Embryonic facial prominence (tissue), 1 donor: ENCODE data around the gene MVK.

ENCODE experiments used
- DNase-seq: peaks from one replicate; pipeline ENCODE4 v3.0.0-alpha.2; 2016; ENCODE audit errors: extremely low spot score

Gene MVK

DNA sequence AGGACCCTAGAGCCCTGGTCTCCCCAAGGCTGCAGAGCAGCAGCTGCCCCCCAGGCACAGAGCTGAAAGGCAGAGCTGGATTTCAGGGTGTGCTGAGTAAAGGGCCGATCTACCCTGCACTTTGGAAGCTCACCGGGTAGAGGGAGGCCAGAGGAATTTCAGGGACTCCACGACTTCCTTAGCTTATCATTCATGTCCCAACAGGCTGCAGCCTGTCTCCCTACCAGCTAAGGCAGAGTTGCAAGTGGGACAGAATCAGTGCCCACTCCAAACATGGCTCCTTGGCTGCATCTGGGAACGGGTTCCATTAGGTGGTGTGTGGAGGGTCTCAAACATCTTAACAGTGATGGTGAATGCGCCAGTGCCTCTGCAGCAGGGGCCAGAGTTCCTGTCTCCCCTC is 27.8 kb upstream of the MVK start:
- DNase-seq, result no peak

DNA sequence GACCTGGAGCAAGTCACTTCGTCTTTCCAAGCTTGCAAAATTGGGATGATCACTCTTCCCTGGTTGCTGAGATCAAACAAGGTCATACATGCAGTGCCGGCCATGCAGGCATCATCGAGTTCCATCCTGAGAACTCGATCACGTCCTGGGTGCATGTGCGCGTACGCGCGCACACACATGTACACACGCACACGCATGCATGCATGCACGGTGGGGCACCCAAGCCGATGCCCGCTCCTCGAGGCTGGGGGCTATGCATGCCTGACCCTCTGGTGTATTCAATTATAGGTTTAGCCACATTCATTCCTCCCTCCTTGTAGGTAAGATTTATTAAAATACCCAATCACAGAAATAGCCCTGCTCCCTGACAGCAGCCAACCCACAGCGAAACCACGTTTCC is 26.3 kb upstream of the MVK start:
- DNase-seq, result no peak

DNA sequence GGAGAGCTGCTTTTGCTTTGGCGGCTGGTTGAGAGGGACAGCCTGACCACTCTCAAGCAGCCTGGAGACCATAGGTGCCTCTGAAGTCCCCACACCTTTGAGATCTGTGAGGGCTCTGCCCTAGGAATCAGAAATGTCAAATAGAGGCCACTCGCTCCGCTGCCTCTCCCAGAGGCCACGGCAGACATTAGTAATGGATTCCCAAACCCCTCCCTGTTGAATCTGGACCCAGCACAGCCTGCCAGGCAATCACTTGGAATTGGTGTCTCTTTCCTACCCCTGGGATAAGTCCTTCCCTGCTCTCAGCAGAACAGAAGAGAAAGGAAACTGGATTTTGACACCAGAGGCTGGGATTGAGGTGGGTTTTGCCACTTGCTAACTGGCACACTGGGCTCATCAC is 25.3 kb upstream of the MVK start:
- no peak for DNase-seq

DNA sequence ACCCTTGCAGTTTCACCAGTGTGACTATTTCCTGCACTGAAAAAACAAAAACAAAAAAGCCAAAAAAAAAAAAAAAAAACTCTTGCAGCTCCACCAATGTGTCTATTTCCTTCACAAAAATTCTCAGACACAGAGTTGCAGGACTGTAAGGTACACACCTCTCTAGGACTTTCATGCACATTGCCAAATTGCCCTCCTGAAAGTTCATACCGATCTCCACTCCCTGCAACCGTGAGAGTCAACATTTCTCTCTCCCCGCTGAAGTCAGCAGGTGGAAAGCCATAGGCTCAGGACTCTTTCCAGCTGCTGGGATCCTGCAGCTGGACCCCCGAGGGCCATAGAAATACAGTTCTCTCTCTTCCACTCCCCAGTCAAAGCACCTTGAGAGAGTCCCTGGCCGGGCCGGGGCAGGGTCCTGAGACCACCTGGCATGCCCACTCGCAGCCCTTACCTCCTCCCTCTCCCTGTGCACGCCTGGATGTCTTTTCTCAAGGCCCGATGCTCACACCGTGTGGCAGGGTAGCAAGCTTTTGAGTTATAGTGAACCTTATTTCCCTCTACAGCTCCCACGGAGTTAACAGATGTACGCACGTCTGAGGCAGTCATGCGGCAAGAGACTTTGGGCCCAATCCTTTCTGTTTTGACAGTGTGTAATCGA is 23.9 kb upstream of the MVK start:
- no peak for DNase-seq

DNA sequence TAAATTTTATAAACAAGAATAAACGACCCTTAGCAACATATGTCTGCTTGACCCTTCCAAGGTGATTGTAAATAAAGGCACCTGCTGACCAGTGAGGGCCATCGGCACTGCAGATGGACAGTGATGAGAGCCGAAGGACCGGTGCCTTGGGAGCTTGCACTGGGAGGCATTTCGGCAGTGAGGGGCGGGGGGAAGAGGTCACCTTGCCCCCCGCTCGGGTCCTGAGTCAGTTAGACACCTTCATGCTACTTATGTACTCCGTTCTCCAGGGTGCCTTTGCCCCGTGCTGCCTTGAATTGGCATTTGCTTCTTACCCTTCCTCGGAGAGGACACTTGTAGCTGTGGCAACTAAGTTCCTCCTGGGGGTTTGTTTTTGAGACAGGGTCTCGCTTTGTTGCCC is 23.3 kb upstream of the MVK start:
- no peak for DNase-seq

DNA sequence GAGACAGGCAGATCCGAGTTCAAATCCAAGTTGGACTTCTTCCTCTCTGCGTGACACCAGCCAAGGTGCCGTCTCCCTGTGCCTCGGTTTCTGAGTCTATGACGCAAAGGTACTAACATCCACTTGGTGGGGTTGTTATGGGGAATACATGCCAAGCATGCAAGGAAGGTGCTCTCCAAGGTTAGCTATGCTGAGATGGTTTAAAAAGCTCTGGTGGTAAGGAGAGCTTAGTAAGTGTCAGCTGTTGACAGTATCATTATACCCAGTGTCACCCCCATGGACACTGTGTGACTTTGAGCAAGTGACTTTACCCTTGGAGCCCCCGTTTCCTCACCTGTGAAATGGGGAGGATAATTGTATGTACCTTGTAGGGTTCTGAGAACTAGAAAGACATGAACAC is 22.5 kb upstream of the MVK start:
- DNase-seq, result no peak

DNA sequence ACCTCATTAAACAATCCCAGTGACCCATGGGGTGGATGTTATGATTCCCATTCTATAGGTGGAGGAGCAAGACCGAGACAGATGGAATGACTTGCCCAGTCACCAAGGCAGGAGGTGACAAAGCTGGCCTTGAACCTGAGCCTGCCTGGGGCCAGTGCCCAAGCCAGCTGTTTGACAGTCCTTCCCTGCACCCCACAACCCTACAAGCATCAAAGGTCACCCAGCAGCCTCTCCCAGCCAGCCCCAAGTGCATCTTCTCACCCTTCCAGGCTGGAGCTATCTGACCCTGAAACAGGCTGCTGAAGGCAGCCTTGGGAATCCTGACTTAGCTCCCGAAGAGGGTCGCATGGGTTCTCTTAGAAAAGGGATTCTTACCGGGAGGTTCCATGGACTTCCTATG is 20.6 kb upstream of the MVK start:
- no peak for DNase-seq

DNA sequence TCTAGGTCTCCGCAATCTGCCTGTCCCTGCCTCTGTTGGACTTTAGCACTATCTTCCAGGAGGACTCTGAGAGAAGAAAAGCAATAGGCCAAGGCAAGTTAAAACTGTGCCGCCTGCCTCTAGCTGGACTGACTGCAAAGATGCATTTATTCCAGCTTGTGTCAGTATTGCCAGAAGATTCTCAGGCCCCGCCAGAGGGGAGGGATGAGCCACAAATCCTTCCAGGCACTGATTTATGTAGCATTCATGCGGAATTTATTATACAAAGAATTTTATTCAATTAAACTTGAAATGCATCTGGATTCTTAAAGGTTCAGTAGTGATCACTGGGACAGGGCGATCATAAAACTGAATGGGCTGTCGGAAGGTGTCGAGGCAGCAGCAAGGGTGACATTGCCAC is 20.1 kb upstream of the MVK start:
- no peak for DNase-seq

DNA sequence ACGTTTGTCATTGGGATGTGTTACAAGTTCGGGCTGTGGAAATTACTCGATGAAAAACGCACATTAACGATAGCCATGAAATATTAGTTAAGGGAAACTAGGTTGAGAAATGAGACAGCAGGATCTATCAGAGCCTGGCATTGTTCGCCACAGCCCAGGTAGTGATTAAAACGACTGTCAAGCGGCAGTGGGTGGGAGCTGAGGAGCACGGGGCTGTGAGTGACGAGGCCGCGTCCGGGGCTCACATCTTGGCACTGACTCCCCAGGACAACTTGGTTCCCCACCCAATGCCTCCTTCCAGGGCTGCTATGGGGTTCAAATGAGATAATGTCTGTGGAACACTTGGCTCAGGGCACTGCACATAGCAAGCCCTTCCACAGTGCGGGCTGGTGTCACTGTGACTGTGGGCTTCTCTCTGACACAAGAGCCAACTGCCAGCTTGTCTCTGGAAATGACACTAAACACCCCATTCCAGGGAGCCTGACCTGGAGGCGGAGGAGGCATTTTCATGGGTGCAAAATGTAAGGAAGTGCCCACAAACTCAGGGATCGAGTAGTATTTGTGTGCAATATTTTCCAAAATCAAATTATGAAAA is 19.6 kb upstream of the MVK start:
- DNase-seq, result no peak

DNA sequence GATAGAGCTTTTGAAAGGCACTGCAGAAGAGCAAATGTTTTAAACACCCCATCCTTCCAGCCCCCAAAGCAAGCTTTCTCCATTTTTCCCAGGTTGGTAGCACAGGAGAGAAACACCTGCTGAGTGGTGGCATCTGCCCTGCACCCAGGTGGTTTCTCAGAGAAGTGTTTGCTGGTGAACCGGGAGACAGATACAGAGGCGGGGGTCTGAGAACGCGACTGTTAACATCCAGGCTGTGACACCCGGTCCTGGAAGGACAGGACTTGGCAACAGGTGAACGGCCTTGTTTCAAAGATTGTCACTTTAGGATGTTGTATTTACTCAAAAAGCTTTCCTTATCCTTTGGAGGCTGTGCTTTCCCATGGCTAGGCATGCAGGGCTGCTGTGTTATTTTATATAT is 18.8 kb upstream of the MVK start:
- no peak for DNase-seq

DNA sequence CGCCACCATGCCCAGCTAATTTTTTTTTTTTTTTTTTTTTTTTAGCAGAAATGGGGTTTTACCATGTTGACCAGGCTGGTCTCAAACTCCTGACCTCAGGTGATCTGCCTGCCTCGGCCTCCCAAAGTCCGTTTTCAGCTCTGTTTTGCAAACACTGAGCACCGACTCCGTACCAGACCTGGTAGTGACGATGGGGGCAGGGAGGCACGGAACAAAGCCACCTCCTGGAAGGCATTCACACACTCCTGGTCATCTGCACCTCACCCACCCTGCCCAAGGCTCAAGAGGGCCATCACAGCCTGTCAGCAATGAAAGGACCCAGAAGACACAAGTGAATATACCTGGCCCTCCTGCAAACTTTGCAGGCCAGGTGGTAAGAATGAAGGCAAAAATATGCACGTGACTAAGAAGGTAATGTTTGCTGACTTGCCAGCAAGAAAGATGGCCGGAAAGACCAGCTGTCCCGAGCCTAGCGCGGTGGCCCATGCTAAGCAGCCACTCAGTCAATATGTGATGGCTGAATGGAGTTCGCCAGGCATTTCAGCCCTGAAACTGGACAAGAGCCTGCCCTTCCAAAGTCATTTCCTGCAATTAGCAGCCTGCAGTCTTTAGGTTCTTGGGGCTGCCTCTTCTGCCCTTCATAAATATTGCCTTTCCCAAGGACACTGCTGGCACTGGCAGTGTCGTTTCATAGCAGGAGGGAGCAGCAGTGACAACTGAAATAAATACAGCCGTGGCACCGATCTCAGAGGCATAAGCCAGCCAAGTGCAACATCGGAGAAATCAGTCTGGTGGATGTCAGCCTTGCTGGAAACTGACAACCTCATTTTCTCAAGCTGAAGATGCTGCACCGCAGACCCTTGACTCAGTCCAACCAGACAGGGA is 17.9 kb upstream of the MVK start:
- DNase-seq, result no peak

DNA sequence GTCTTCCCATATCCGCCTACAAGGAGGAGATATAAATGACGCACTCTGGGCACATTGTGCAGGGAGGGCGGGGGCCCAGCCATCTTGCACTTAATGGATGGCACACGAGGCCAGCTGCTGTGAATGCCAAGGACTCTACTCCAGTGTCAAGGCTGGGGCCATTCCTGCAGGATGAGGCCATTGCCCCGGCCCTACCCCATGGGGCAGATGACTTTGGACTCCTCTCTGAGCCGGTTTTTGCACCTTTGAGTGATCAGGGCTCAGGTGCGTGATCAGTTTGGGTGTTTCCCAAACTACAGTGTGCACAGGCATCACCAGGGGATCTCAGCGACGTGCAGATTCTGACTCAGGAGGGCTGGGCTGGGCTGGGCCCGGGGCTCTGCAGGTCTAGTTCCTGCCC is 16.4 kb upstream of the MVK start:
- no peak for DNase-seq

DNA sequence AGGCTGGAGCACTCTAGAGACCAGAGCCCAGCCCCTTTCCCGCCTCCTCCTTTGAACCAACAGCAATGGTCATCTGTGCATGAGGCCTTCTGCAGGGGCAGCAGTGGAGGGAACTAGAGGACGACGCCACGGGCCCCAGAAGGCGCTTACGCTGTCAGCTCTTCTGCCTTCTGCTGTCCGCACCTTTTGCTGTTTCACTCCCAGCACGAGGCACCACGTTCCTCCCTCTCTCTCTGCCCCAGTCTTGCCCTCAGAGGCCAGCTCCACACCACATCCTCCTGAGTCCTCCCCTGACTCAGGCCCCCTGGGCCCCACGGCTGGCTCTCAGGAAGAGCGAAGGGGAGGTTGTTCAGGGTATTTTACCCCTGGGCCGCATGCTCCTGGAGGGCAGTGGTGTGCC is 15.8 kb upstream of the MVK start:
- no peak for DNase-seq

DNA sequence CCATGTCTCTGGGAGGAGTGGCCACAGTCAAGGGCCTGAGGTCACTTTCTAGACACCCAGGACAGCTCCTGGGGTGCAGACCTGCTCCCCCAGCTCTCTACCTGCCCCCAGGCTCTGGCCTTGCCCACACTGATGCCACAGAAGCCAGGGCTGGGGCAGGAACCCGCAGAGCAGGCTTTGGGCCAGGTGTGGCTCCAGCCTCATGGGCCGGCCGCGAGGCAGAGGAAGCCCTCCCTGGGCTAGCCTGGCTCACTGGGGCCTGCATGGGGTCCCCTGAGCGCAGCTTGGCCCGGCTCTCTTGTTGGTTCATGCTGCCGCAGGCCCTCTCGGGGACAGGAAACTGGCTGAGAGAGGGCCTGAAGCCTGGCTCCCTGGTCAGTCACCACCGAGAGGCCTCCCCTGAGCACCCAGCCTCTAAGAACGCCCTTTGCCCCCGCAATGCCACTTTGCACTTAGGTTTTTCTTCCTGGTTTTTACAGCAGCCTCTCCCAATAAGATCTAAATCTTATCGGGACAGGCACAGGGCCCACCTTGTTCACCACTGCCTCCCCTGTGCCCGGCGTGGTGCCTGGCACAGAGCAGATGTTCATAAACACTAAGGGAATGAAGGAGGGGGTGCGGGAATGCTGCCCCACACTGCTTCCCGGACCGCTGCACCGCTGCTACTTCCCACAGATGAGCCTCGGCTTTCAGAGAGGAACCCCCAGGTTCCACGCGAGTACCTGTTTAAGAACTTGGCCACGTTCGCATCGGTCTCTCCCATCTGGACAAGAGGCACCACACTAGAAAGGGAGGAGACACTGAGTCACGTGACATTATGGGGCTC is 15.0 kb upstream of the MVK start:
- DNase-seq, result no peak

DNA sequence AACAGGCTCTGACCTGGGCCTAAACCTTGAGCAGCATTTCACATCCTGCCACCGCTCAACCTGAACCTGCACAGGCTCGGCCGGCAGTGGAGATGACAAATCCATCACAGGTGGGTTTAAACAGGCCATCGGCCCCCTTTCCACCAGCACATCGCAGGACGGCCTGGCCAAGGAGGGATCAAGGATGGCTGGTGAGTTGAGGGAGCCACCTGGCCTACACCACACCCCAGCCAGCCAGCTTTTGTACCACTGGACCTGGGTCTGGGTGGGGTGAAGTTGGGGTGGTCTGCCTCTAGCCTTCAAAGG is 14.4 kb upstream of the MVK start:
- DNase-seq, result no peak

DNA sequence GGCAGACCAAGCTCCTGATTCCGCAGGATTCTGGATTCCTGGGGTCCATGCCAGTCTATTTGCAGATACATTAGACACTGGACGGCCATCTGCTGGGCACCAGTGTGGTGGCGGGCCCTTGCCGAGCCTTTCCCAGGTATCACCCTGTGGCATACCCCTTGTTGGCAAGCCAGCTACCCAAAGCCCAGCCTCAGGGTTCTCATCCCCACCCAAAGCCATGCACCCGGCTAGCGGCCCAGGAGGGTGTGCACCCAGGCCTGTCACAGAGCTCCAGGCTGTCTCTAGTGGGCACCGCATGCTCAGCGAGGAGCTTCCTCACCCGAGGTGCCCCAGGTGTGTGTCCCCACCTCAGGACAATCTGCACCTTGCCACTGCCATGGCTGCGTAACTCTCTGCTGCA is 14.0 kb upstream of the MVK start:
- no peak for DNase-seq

DNA sequence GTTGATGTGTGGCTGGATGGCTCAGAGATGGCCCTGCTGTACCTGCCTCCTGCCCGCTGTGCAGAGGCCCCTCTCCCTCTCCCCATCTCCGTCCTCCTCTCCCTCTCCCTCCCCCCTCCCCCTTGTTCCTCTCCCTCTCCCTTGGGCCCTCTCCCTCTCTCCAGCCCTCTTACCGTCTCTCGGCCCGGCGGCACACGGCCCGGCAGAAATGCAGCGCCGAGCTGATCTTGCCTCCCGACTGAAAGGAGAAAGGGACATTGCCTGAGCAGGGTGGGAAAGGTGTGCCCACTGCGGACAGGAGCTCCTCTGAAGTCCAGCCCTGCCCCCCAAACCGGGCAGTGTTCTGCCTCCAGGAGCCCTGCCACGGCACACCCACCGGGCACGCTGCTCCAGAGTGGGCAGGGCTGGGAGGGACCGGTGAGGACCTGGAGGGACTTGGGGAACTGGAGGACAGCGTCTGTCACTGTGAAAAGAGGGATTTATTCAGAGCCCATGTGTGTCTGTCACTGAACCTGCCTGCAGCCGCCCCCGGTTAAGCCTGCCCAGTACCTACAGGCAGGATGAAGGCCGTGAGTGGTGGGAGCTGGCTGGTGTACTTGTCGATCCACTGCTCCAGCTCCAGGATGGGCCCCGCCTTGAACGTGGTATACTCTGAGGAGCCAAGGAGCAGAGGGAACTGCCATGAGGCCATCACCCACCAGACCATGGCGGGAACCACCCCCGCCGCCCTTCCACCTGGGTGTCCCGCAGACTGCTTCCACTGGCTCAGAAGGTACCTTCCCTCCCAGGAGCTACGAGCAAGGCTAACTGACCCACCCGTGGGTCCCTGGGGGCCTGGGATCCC is 12.5 kb upstream of the MVK start:
- no peak for DNase-seq

DNA sequence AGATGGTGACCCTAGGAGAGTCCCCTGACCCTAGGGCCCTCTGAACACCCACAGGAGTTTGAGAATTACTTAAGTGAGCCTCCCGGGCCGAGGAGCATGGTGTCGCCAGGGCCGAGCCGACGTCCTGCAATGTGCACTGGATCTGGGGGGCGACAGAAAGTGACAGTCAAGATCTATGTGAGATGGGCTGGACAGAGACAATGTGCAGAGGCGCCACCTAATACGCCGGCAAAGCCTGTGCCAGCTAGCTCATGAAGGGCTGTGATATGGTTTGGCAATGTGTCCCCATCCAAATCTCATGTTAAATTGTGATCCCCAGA is 11.9 kb upstream of the MVK start:
- DNase-seq, result no peak

DNA sequence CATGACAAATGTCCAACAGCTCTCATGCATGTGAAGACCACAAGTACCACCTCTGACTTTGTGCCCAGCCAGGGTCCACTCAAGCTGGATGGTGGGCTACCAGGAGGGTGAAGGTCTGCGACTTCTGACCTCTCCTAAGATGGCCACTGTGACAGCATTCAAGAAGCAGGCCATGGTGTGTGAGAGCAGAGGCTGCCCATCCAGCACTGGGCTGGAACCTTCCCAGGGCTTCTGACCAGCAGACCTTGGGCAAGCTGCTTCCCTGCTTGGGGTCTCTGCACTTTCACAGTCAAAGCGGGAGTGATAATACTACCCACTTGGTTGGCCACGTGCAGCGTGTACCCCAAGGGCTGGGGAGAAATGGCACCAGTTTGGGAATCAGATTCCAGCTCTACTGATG is 10.7 kb upstream of the MVK start:
- no peak for DNase-seq

DNA sequence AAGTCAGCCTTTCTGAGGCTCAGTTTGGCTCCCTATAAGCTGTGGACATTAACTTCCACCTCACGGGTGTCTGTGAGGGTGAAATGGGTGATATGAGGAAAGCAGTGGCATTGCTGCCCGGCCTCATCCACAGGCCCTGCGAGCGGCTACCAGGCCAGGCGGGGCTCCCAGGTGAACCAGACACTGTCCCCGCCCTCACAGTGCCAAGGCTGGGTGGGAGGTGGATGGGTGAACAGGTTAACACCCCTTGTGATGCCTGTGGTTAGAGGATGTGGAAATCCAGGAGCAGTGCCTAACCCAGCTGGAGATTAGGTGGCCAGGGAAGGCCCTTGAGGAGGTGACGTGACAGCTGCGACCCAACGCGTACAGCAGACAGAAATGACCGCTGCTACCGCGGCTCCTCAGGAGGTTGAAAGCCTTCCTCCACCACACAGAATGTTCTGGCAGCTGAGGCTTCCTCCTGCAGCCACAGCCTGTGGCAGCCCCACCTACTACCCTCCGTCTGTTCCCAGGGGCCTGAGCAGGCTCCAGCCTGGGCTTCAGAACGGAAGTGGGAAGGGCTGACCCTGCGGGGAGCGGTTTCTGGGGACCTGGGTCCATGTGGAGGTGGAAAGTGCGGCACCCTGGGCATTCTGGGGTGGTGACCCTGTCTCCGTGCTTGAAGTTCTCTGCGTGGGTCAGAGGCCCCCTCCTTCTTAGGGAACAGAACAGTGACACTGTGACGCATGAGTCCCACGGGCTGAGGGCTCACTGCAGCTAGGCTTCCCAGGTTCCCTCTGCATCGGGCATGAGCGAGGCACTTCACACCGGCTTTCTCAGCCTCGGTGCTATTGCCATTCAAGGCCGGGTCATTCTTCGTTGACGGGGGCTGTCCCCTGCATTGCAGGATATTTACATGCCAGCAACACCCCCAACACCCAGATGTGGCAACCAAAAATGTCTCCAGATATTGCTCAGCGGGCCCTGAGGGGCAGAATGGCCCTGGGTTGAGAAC is 10.0 kb upstream of the MVK start:
- no peak for DNase-seq

DNA sequence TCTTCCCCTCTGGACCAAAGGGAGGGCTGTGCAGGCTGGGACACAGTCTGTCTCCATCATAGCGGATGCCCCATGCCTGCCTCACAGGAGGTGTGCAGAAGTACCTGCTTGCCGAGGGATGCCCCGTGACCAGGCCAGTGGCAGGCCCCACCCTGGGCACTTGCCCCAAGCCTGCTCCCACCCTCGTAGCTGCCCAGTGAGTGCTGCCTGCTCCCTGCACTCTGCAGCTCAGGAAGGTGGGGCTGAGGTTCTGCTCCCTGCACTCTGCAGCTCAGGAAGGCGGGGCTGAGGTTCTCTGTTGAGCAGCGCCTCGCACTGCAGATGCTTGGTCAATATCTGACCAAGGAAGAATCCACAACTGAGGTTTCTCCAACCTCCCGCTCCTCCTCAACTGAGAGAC is 7.2 kb upstream of the MVK start:
- DNase-seq, result no peak
